ENCODE results near the gene GOLPH3. TPM values are rescaled to one million over a fixed set of nuclear protein-coding genes. Genes with fewer than 3 reads are reported as not detected.
"Not testable (repeated sequence)": the region's sequence is repeated elsewhere in the genome, so short reads cannot be mapped to it uniquely, and the experiment has no call there.

Gene GOLPH3
- total and polyA plus RNA-seq, 2 of the 8 experiments (the other 6 are each of a cell fraction or from before 2014, with no cell fraction given), result 53.7 to 93.6 TPM

- H4K5ac ChIP-seq (ENCODE audit: insufficient read length, low read depth, low read length); H3K9me3 ChIP-seq (ENCODE audit: insufficient read depth in 2 of 2, low read depth in 1 of 2, low read length in 1 of 2); H3K27ac ChIP-seq (ENCODE audit: low read depth, low read length); H3K4me3 ChIP-seq (ENCODE audit: extremely low read depth in 1 of 4, insufficient read depth in 2 of 4, low read depth in 3 of 4, low read length in 4 of 4); H2BK120ac ChIP-seq (replicated peaks; ENCODE audit: low read depth, low read length); H3K9ac ChIP-seq (replicated peaks in 1 of 4; ENCODE audit: extremely low read depth in 1 of 4, low read depth in 3 of 4, low read length in 3 of 4); H3K4ac ChIP-seq (replicated peaks; ENCODE audit: insufficient read length, low read depth, low read length); H3K4me2 ChIP-seq (ENCODE audit: insufficient read depth in 1 of 2, low read depth in 2 of 2, low read length in 2 of 2); H2BK5ac ChIP-seq (ENCODE audit: low read depth, low read length); H2BK20ac ChIP-seq (ENCODE audit: low read length); H4K20me1 ChIP-seq (replicated peaks in 1 of 2; ENCODE audit: control insufficient read depth in 1 of 2, insufficient read depth in 2 of 2, low read length in 2 of 2); H3K79me1 ChIP-seq (ENCODE audit: low read depth, low read length); H2BK12ac ChIP-seq (ENCODE audit: low read depth, low read length); H2AK5ac ChIP-seq (ENCODE audit: low read depth, low read length); H3K79me2 ChIP-seq (ENCODE audit: control insufficient read depth in 1 of 2, insufficient read depth in 2 of 2, low read length in 2 of 2); POLR2A ChIA-PET (ENCODE audit: partially characterized antibody); H2BK15ac ChIP-seq (ENCODE audit: low read length); H2AFZ ChIP-seq (ENCODE audit: low read length); H4K8ac ChIP-seq (ENCODE audit: extremely low read depth, insufficient read depth, low read length); H3K27me3 ChIP-seq (replicated peaks in 1 of 4; ENCODE audit: control insufficient read depth in 3 of 4, extremely low read depth in 1 of 4, insufficient read depth in 3 of 4, low read length in 3 of 4); H4K91ac ChIP-seq (replicated peaks; ENCODE audit: insufficient read length, low read length); H3K18ac ChIP-seq (ENCODE audit: extremely low read depth, low read length); H3K23me2 ChIP-seq (ENCODE audit: low read depth, low read length); DNase-seq (ENCODE audit: low read depth in 1 of 2, low spot score in 2 of 2); H3K14ac ChIP-seq (ENCODE audit: insufficient read length); H3K36me3 ChIP-seq (ENCODE audit: control insufficient read depth in 2 of 4, insufficient read depth in 4 of 4, low read length in 3 of 4); H3K56ac ChIP-seq (replicated peaks; ENCODE audit: insufficient read length, low read depth, low read length); H3K23ac ChIP-seq (ENCODE audit: insufficient read length); H3K4me1 ChIP-seq (replicated peaks in 1 of 4; ENCODE audit: control insufficient read depth in 3 of 4, insufficient read depth in 4 of 4, low read length in 3 of 4); FAIRE-seq: not testable (repeated sequence)
- WGBS, 2 experiments (ENCODE audit: extremely low coverage in 1 of 2, insufficient coverage in 1 of 2, insufficient read length in 1 of 2, insufficient replicate concordance in 2 of 2, low coverage in 1 of 2, low lambda C conversion rate in 2 of 2, missing lambda C conversion rate in 1 of 2), result 92% methylated on average over 6 of the region's 6 CpGs; no CpG with 5 or more reads in 1 of the 2 experiments
- CTCF ChIA-PET (ENCODE audit: partially characterized antibody), result interaction anchor here (2.5 to 3.1 kb wide), 3 partner anchors 233 to 262 kb away, joined by 7 to 31 read pairs (median 8); no protein-coding TSS in a partner anchor
These were observed 95.3 kb downstream of the GOLPH3 start for GRCh38 chr5:32078855-32079254.

All from H1 (cell line).